Erythroblast (primary cell): Measurements from ENCODE around the gene SEC61B.

ENCODE experiments used
- GATA1 ChIP-seq: IDR thresholded peaks from 2 replicates; pipeline ENCODE4 v1.6.1; 2011; ENCODE audit warnings: low read depth, mild to moderate bottlenecking, control low read depth, low read length, moderate library complexity
- POLR2A ChIP-seq: IDR thresholded peaks from 2 replicates; pipeline ENCODE4 v1.6.1; 2011; ENCODE audit warnings: mild to moderate bottlenecking, low read length

- no peak for TF ChIP-seq POLR2A
- no peak for TF ChIP-seq GATA1
Measured at GRCh38 chr9:99216073-99216472, 6.0 kb upstream of the SEC61B start.
